HepG2 (cell line): Measurements from ENCODE around the gene ZBTB20. TPM values are rescaled to one million over a fixed set of nuclear protein-coding genes. Genes with fewer than 3 reads are reported as not detected.

ENCODE experiments used
- ATAC-seq: fragments of 200-7000 bp; cut with Tn5 transposase; 3 replicates; pipeline ENCODE4 v1.9.1; 2020; ENCODE audit warnings: mild to moderate bottlenecking, moderate library complexity
- BruUV-seq: library from RNA; stranded (reverse); fragments of 400-500 nt; replicated peaks from 2 replicates; lab custom pipeline; 2021; lab: Mats Ljungman, UMichigan
- CTCF ChIA-PET: fragments of 300-600 bp; formaldehyde crosslinking; extraction: SDS; loops from one replicate; lab custom pipeline; 2021; ENCODE audit warnings: low total read pairs, inconsistent platforms, low intra/inter-chr PET ratio; lab: Yijun Ruan, JAX
- POLR2A ChIA-PET: fragments of 350-600 bp; sonication (Branson Sonifier 250); formaldehyde crosslinking; loops from one replicate; lab custom pipeline; 2020; ENCODE audit warnings: antibody characterized with exemption, inconsistent platforms; lab: Yijun Ruan, JAX
- DNase-seq: peaks from one replicate; pipeline ENCODE4 v3.0.0-alpha.2; 2015; ENCODE audit warnings: low spot score
- FAIRE-seq: peaks from 3 replicates; lab custom pipeline; 2011; peaks lifted over from hg19 to GRCh38; lab: Jason Lieb, UNC
- H2AFZ ChIP-seq: one replicate; pipeline ENCODE4 v1.6.1; 2011; ENCODE audit warnings: low read length, inconsistent platforms
- H3K27ac ChIP-seq: fragments of 300-600 bp; 3 replicates; pipeline ENCODE4 v1.8.0; 2011; ENCODE audit warnings: mixed run types, mild to moderate bottlenecking, mixed read lengths, low read length, inconsistent platforms; ENCODE audit not compliant: insufficient read depth; ENCODE audit errors: extremely low read length
- H3K27me3 ChIP-seq, 2 experiments: fragments of 200-600 bp in 1 of 2; 2 replicates in 1 of 2; 3 replicates in 1 of 2; pipeline versions ENCODE4 v1.6.0 to v1.8.0; 2011; ENCODE audit warnings: low read length in 2 of 2, mild to moderate bottlenecking in 2 of 2, moderate library complexity in 2 of 2, inconsistent platforms in 1 of 2; ENCODE audit not compliant: insufficient read depth in 2 of 2, control insufficient read depth in 1 of 2
- H3K36me3 ChIP-seq, 2 experiments: fragments of 200-600 bp in 1 of 2; replicated peaks in 1 of 2; 2 replicates in 1 of 2; 3 replicates in 1 of 2; pipeline versions ENCODE4 v1.5.1 to v1.8.0; 2011; ENCODE audit warnings: low read length in 2 of 2, inconsistent platforms in 1 of 2; ENCODE audit not compliant: insufficient read depth in 2 of 2, control insufficient read depth in 1 of 2
- H3K4me1 ChIP-seq: 2 replicates; pipeline ENCODE4 v1.5.1; 2012; ENCODE audit warnings: low read length, inconsistent platforms; ENCODE audit not compliant: insufficient read depth
- H3K4me2 ChIP-seq: 2 replicates; pipeline ENCODE4 v1.6.0; 2011; ENCODE audit warnings: low read depth, low read length, inconsistent platforms
- H3K4me3 ChIP-seq, 3 experiments: fragments of 200-600 bp in 1 of 3; sonication (generic), shearing (Covaris generic) in 1 of 3; replicated peaks in 1 of 3; 2 replicates each; pipeline ENCODE4 v1.5.1; 2011 to 2016; ENCODE audit warnings: low read length in 3 of 3, inconsistent platforms in 2 of 3, low read depth in 2 of 3, mild to moderate bottlenecking in 2 of 3, control low read depth in 1 of 3, mixed read lengths in 1 of 3; ENCODE audit not compliant: insufficient read depth in 1 of 3
- H3K79me2 ChIP-seq: one replicate; pipeline ENCODE4 v1.6.1; 2011; ENCODE audit warnings: low read length, inconsistent platforms; ENCODE audit not compliant: insufficient read depth
- H3K9ac ChIP-seq: 2 replicates; pipeline ENCODE4 v1.6.0; 2011; ENCODE audit warnings: mild to moderate bottlenecking, low read depth, low read length, inconsistent platforms; ENCODE audit not compliant: insufficient read depth
- H3K9me3 ChIP-seq: 2 replicates; pipeline ENCODE4 v1.5.1; 2012; ENCODE audit warnings: mild to moderate bottlenecking, low read length
- H4K20me1 ChIP-seq: 2 replicates; pipeline ENCODE4 v1.6.0; 2011; ENCODE audit warnings: inconsistent platforms, mild to moderate bottlenecking, low read length, moderate library complexity; ENCODE audit not compliant: insufficient read depth
- BRF2 ChIP-seq: sonication (generic); formaldehyde crosslinking; IDR thresholded peaks from 2 replicates; pipeline ENCODE4 v1.8.1; 2022; ENCODE audit warnings: mild to moderate bottlenecking, missing genetic modification reagents
- CREB3 ChIP-seq: sonication (generic); formaldehyde crosslinking; IDR thresholded peaks from 2 replicates; pipeline ENCODE4 v1.5.0; 2020; ENCODE audit warnings: missing genetic modification reagents
- FOXP1 ChIP-seq, 2 experiments: fragments of 450-650 bp in 1 of 2; IDR thresholded peaks; 2 replicates each; pipeline ENCODE4 v1.6.1; 2017 to 2018; ENCODE audit warnings: antibody characterized with exemption in 1 of 2
- KMT2B ChIP-seq: IDR thresholded peaks from 2 replicates; pipeline ENCODE4 v1.6.1; 2016; ENCODE audit warnings: missing genetic modification reagents, missing compliant biosample characterization
- MEIS1 ChIP-seq: sonication (generic); formaldehyde crosslinking; IDR thresholded peaks from 2 replicates; pipeline ENCODE4 v1.9.0; 2021; ENCODE audit warnings: mild to moderate bottlenecking, missing genetic modification reagents, moderate library complexity, borderline replicate concordance
- MLLT10 ChIP-seq: sonication (generic); formaldehyde crosslinking; IDR thresholded peaks from 2 replicates; pipeline ENCODE4 v1.4.0; 2020; ENCODE audit warnings: missing genetic modification reagents
- NFE2 ChIP-seq: sonication (generic); formaldehyde crosslinking; IDR thresholded peaks from 2 replicates; pipeline ENCODE4 v1.4.0; 2020; ENCODE audit warnings: missing genetic modification reagents
- SMAD1 ChIP-seq: sonication (generic); formaldehyde crosslinking; IDR thresholded peaks from 2 replicates; pipeline ENCODE4 v1.4.0; 2020; ENCODE audit warnings: missing genetic modification reagents, low read depth, mild to moderate bottlenecking, borderline replicate concordance
- TOE1 ChIP-seq: sonication (generic); formaldehyde crosslinking; IDR thresholded peaks from 2 replicates; pipeline ENCODE4 v1.4.0; 2020; ENCODE audit warnings: mild to moderate bottlenecking, missing genetic modification reagents
- ZMYM4 ChIP-seq: sonication (generic); formaldehyde crosslinking; IDR thresholded peaks from 2 replicates; pipeline ENCODE4 v1.8.1; 2023; ENCODE audit warnings: mild to moderate bottlenecking, missing genetic modification reagents
- ZNF746 ChIP-seq: sonication (generic); formaldehyde crosslinking; IDR thresholded peaks from 2 replicates; pipeline ENCODE4 v1.8.0; 2022; ENCODE audit warnings: mild to moderate bottlenecking, missing genetic modification reagents
- ZNF75D ChIP-seq: sonication (generic); formaldehyde crosslinking; IDR thresholded peaks from 2 replicates; pipeline ENCODE4 v1.8.1; 2023; ENCODE audit warnings: missing genetic modification reagents, mild to moderate bottlenecking, borderline replicate concordance
- ZZZ3 ChIP-seq: sonication (generic); formaldehyde crosslinking; IDR thresholded peaks from 2 replicates; pipeline ENCODE4 v1.4.0; 2020; ENCODE audit warnings: missing genetic modification reagents, mild to moderate bottlenecking, borderline replicate concordance
- WGBS: methylation state at CpG from one replicate; pipeline ENCODE4 v1.1.6; 2017; ENCODE audit warnings: low lambda C conversion rate; 5-methylcytosine and 5-hydroxymethylcytosine counted together
- in situ Hi-C: cut with HindIII; loops from 2 replicates; pipeline ENCODE4 v1.10.0; 2017; ENCODE audit warnings: low pct_unique_long_range_greater_than_20kb; ENCODE audit not compliant: extremely low pct_ligation_motif_present
- intact Hi-C: fragments of 100-400 bp; cut with micrococcal nuclease; formaldehyde crosslinking; loops from one replicate; pipeline ENCODE4 v1.10.0; 2022; ENCODE audit not compliant: unreplicated experiment
- polyA plus RNA-seq, 8 experiments: library from polyadenylated mRNA; depleted of rRNA in 3 of 8; stranded (reverse) in 7 of 8; unstranded in 1 of 8; fragments of >200 nt; fragmentation: Illumina TruSeq in 4 of 8; extraction: Trizol in 4 of 8; gene quantifications; 2 replicates each; pipeline versions ENCODE4 v1.2.1 to v1.2.3, GENCODE V29; 2011 to 2016; ENCODE audit warnings: low read depth in 4 of 8, missing spikeins in 1 of 8, mixed read lengths in 1 of 8; ENCODE audit not compliant: insufficient read depth in 1 of 8
- total RNA-seq, 5 experiments: library from RNA; depleted of rRNA; stranded (reverse); fragments of >200 nt; fragmentation: Illumina TruSeq; extraction: Trizol; gene quantifications; 2 replicates each; pipeline ENCODE4 v1.2.3, GENCODE V29; 2016; ENCODE audit warnings: low read depth in 1 of 5
- TF ChIP-seq, protein P1 (sequence below): sonication (generic); formaldehyde crosslinking; IDR thresholded peaks from 2 replicates; pipeline ENCODE4 v1.5.0; 2020; ENCODE audit warnings: mild to moderate bottlenecking, low read depth, missing genetic modification reagents, borderline replicate concordance

The ZBTB20 gene
- total and polyA plus RNA-seq, 2 of the 13 experiments (the other 11 are each of a cell fraction or from before 2014, with no cell fraction given), result 1.9 to 8.8 TPM

GRCh38 chr3:114411190-114411668, 735.9 kb downstream of the ZBTB20 start (continued):
- TF ChIP-seq BRF2 (CRISPR knock-in tag), result no peak
- no peak for TF ChIP-seq FOXP1 (IDR thresholded peaks at IDR 0.05)
- no peak for TF ChIP-seq FOXP1 (CRISPR knock-in tag; IDR thresholded peaks at IDR 0.05)
- TF ChIP-seq, protein P1, sequence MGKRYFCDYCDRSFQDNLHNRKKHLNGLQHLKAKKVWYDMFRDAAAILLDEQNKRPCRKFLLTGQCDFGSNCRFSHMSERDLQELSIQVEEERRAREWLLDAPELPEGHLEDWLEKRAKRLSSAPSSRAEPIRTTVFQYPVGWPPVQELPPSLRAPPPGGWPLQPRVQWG (CRISPR knock-in tag), result no peak
- TF ChIP-seq ZZZ3 (CRISPR knock-in tag), result no peak
- no peak for TF ChIP-seq KMT2B (CRISPR knock-in tag)
- no peak for TF ChIP-seq MLLT10

GRCh38 chr3:114408736-114409670, 738.1 kb downstream of the ZBTB20 start:
- DNase-seq, result no peak
- 92% methylated on average over 17 of the region's 17 CpGs for WGBS
- no peaks in the 10 kb centered on the region for H4K20me1 ChIP-seq
- in situ Hi-C loops (no loop called here), intact Hi-C loops (no loop called here)
- H3K27me3 ChIP-seq, result no peaks in the 10 kb centered on the region
- ATAC-seq, result no peak
- FAIRE-seq, result no peak
- ChIA-PET POLR2A (no interaction called here), CTCF (no interaction called here)
- H3K4me3 ChIP-seq, result no peak overlapping the region
- H3K36me3 ChIP-seq, result no peaks in the 10 kb centered on the region
- peaks cover 10% of the 10 kb centered on the region for H3K4me1 ChIP-seq
- H3K9me3 ChIP-seq, result no peaks in the 10 kb centered on the region
- H3K79me2 ChIP-seq, result no peaks in the 10 kb centered on the region
- no peak overlapping the region for H3K9ac ChIP-seq
- BruUV-seq, result no TSS peak
- no peak overlapping the region for H3K4me2 ChIP-seq
- H3K27ac ChIP-seq, result no peak overlapping the region
- no peak overlapping the region for H2AFZ ChIP-seq
- no peak for TF ChIP-seq ZNF75D (CRISPR knock-in tag)
- TF ChIP-seq NFE2 (CRISPR knock-in tag), result no peak
- TF ChIP-seq SMAD1, result no peak
- no peak for TF ChIP-seq CREB3 (CRISPR knock-in tag)
- no peak for TF ChIP-seq ZMYM4 (CRISPR knock-in tag)
- TF ChIP-seq ZNF746 (CRISPR knock-in tag), result no peak
- TF ChIP-seq TOE1 (CRISPR knock-in tag), result no peak
- TF ChIP-seq MEIS1 (CRISPR knock-in tag), result no peak
